Sigmoid colon (tissue), 7 donors: ENCODE results near the gene MAGEA12. TPM values are rescaled to one million over a fixed set of nuclear protein-coding genes. Genes with fewer than 3 reads are reported as not detected.
"Not testable (repeated sequence)": the region's sequence is repeated elsewhere in the genome, so short reads cannot be mapped to it uniquely, and the experiment has no call there.

Experiments used
- DNase-seq: peaks from one replicate; pipeline ENCODE4 v3.0.0-alpha.2; 2019
- H3K27ac ChIP-seq, 4 donors: fragments of 200-600 bp; sonication (generic); one replicate each; pipeline ENCODE4 v1.5.1; 2016 to 2019; ENCODE audit warnings: mild to moderate bottlenecking in 1 of 4
- H3K27me3 ChIP-seq, 3 donors: fragments of 200-600 bp; sonication (generic); one replicate each; pipeline ENCODE4 v1.5.1; 2019; ENCODE audit warnings: mild to moderate bottlenecking in 1 of 3
- H3K36me3 ChIP-seq, 4 donors: fragments of 200-600 bp; sonication (generic); one replicate each; pipeline ENCODE4 v1.5.1; 2016 to 2019
- H3K4me1 ChIP-seq, 4 donors: fragments of 200-600 bp; sonication (generic); one replicate each; pipeline ENCODE4 v1.5.1; 2017 to 2019
- H3K4me3 ChIP-seq, 4 donors: fragments of 200-600 bp; sonication (generic); one replicate each; pipeline ENCODE4 v1.5.1; 2017 to 2019; ENCODE audit warnings: mild to moderate bottlenecking in 2 of 4, moderate library complexity in 1 of 4
- H3K9me3 ChIP-seq, 4 donors: fragments of 200-600 bp in 3 of 4; sonication (generic) in 3 of 4; one replicate each; pipeline versions ENCODE4 v1.5.1 to v1.6.1; 2013 to 2019
- CTCF ChIP-seq, 4 experiments: fragments of 450-650 bp in 3 of 4; fragments of 200-600 bp in 1 of 4; IDR thresholded peaks; one replicate each; pipeline ENCODE4 v1.5.1; 2016 to 2019; ENCODE audit warnings: antibody characterized with exemption in 4 of 4, mild to moderate bottlenecking in 3 of 4, moderate library complexity in 2 of 4
- EP300 ChIP-seq, 4 donors: sonication (generic); formaldehyde crosslinking; IDR thresholded peaks; one replicate each; pipeline ENCODE4 v1.6.1; 2017; ENCODE audit warnings: antibody characterized with exemption in 4 of 4
- POLR2A ChIP-seq, 2 donors: fragments of 450-650 bp; IDR thresholded peaks; one replicate each; pipeline ENCODE4 v1.6.1; 2016; ENCODE audit warnings: antibody characterized with exemption in 2 of 2, mild to moderate bottlenecking in 2 of 2, moderate library complexity in 2 of 2
- POLR2AphosphoS5 ChIP-seq, 4 donors: sonication (generic); formaldehyde crosslinking; IDR thresholded peaks; one replicate each; pipeline ENCODE4 v1.6.1; 2017; ENCODE audit warnings: antibody characterized with exemption in 4 of 4
- WGBS, 2 donors: extraction: QIAGEN DNeasy Blood & Tissue Kit; methylation state at CpG; one replicate each; pipeline ENCODE4 v1.1.7; 2013; 5-methylcytosine and 5-hydroxymethylcytosine counted together
- intact Hi-C: fragments of 100-400 bp; cut with DNase I; formaldehyde crosslinking; loops from one replicate; pipeline ENCODE4 v1.15.1; 2023
- polyA plus RNA-seq, 3 donors: library from polyadenylated mRNA; stranded (reverse); fragments of 200-250 nt; gene quantifications; one replicate each; pipeline ENCODE4 v1.2.3, GENCODE V29; 2013
- total RNA-seq, 4 donors: library from RNA; depleted of rRNA; stranded (reverse); fragments of >200 nt; gene quantifications; one replicate each; pipeline ENCODE4 v1.1.0, GENCODE V29; 2016
- donor health status: healthy with polysubstance abuse.
- donor health status: Bipolar disorder and iron deficiency.
- donor health status: healthy.

MAGEA12 gene
- total and polyA plus RNA-seq, 7 donors = not detected

- WGBS, 2 donors = 62 to 74% methylated on average over 7 of the region's 7 CpGs
Measured at GRCh38 chrX:152725409-152725808, 8.1 kb upstream of the MAGEA12 start.

GRCh38 chrX:152734143-152734858, 744 bp downstream of the MAGEA12 start:
- 93% methylated on average over 22 of the region's 22 CpGs for WGBS, 2 donors
- H3K4me3 ChIP-seq, H3K9me3 ChIP-seq, H3K4me1 ChIP-seq, H3K36me3 ChIP-seq, intact Hi-C loops, H3K27ac ChIP-seq, DNase-seq, H3K27me3 ChIP-seq: not testable (repeated sequence)

More at GRCh38 chrX:152725409-152725808, 8.1 kb upstream of the MAGEA12 start:
- no peaks in the 10 kb centered on the region for H3K36me3 ChIP-seq
- no peak overlapping the region for H3K27ac ChIP-seq
- no peak for TF ChIP-seq CTCF (IDR thresholded peaks at IDR 0.05)
- no peak for DNase-seq
- no peaks in the 10 kb centered on the region for H3K4me1 ChIP-seq
- no peaks in the 10 kb centered on the region for H3K27me3 ChIP-seq
- H3K9me3 ChIP-seq = no peaks in the 10 kb centered on the region
- intact Hi-C loops = no loop called here
- H3K4me3 ChIP-seq = no peak overlapping the region

DNA sequence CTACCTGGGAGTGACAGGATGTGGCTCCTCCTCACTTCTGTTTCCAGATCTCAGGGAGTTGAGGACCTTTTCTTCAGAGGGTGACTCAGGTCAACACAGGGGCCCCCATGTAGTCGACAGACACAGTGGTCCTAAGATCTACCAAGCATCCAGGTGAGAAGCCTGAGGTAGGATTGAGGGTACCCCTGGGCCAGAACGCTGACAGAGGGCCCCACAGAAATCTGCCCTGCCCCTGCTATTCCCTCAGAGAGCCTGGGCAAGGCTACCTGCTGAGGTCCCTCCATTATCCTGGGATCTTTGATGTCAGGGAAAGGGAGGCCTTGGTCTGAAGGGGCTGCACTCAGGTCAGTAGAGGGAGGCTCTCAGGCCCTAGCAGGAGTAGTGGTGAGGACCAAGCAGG, 1.5 kb downstream of the MAGEA12 start:
- H3K36me3 ChIP-seq = no peaks in the 10 kb centered on the region
- no peak for TF ChIP-seq POLR2AphosphoS5 (IDR thresholded peaks at IDR 0.05)
- TF ChIP-seq EP300 (IDR thresholded peaks at IDR 0.05) = no peak
- TF ChIP-seq POLR2A (IDR thresholded peaks at IDR 0.05) = no peak
- TF ChIP-seq CTCF (IDR thresholded peaks at IDR 0.05) = no peak
- WGBS, 2 donors = 68 to 87% methylated on average over 2 of the region's 2 CpGs
- H3K4me3 ChIP-seq = no peak overlapping the region
- H3K27ac ChIP-seq = no peak overlapping the region
- DNase-seq = no peak
- no peaks in the 10 kb centered on the region for H3K27me3 ChIP-seq
- H3K9me3 ChIP-seq = no peaks in the 10 kb centered on the region
- intact Hi-C loops = no loop called here
- H3K4me1 ChIP-seq = no peaks in the 10 kb centered on the region

- no peak overlapping the region for H3K27ac ChIP-seq
- intact Hi-C loops = no loop called here
- 89 to 93% methylated on average over 12 of the region's 12 CpGs for WGBS, 2 donors
- no peaks in the 10 kb centered on the region for H3K36me3 ChIP-seq
- TF ChIP-seq EP300 (IDR thresholded peaks at IDR 0.05) = no peak
- no peak for DNase-seq
- H3K4me3 ChIP-seq = no peak overlapping the region
- no peaks in the 10 kb centered on the region for H3K4me1 ChIP-seq
- H3K27me3 ChIP-seq = no peaks in the 10 kb centered on the region
- no peaks in the 10 kb centered on the region for H3K9me3 ChIP-seq
Measured at GRCh38 chrX:152735860-152736511, 2.4 kb downstream of the MAGEA12 start.

DNA sequence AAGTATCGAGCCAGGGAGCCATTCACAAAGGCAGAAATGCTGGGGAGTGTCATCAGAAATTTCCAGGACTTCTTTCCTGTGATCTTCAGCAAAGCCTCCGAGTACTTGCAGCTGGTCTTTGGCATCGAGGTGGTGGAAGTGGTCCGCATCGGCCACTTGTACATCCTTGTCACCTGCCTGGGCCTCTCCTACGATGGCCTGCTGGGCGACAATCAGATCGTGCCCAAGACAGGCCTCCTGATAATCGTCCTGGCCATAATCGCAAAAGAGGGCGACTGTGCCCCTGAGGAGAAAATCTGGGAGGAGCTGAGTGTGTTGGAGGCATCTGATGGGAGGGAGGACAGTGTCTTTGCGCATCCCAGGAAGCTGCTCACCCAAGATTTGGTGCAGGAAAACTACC, 3.0 kb downstream of the MAGEA12 start:
- H3K4me3 ChIP-seq, intact Hi-C loops, H3K36me3 ChIP-seq, DNase-seq, H3K27ac ChIP-seq, H3K4me1 ChIP-seq, H3K9me3 ChIP-seq, H3K27me3 ChIP-seq: not testable (repeated sequence)
- WGBS, 2 donors = 85 to 88% methylated on average over 12 of the region's 12 CpGs

DNA sequence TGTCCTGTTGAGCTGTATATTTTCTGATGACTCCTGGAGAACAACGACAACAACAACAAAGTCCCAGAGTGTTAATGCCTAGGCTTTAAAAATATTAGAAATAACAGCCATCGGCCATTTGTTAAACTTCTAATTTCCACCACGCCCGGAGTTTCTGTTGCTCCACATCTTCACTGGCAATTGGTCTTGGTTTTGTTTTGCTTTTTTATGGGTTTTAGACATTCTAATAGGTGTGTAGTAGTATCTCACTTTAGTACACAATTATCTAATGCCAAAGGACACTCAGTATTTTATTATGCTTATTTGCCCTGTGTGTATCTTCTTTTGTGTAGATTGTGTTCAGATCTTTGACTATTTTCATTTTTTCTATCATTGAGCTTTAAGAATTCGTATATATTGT, 5.0 kb downstream of the MAGEA12 start:
- Histone ChIP-seq H3K27me3 (no peaks in the 10 kb centered on the region), H3K36me3 (no peaks in the 10 kb centered on the region), H3K4me3 (no peak overlapping the region), H3K4me1 (no peaks in the 10 kb centered on the region), H3K9me3 (no peaks in the 10 kb centered on the region), H3K27ac (no peak overlapping the region)
- TF ChIP-seq POLR2A (IDR thresholded peaks at IDR 0.05) = no peak
- no peak for TF ChIP-seq CTCF (IDR thresholded peaks at IDR 0.05)
- no peak for TF ChIP-seq EP300 (IDR thresholded peaks at IDR 0.05)
- no peak for TF ChIP-seq POLR2AphosphoS5 (IDR thresholded peaks at IDR 0.05)
- DNase-seq = no peak
- intact Hi-C loops = no loop called here
- 90 to 93% methylated on average over 5 of the region's 5 CpGs for WGBS, 2 donors

- H3K4me3 ChIP-seq, H3K36me3 ChIP-seq, H3K4me1 ChIP-seq, H3K27ac ChIP-seq, DNase-seq, intact Hi-C loops, H3K27me3 ChIP-seq, H3K9me3 ChIP-seq: not testable (repeated sequence)
- WGBS, 2 donors = no CpG with 5 or more reads among the region's 35 CpGs
Measured at GRCh38 chrX:152753686-152754650, 20.4 kb downstream of the MAGEA12 start, which contains the start of gene MAGEA2. Gene MAGEA2, minus strand, starts transcription at chrX:152753842. Its CDS starts 2,479 bp downstream, at chrX:152751363.

- H3K4me1 ChIP-seq, H3K36me3 ChIP-seq, H3K27ac ChIP-seq, H3K9me3 ChIP-seq, intact Hi-C loops, H3K27me3 ChIP-seq, H3K4me3 ChIP-seq, DNase-seq: not testable (repeated sequence)
- no CpG with 5 or more reads among the region's 5 CpGs for WGBS, 2 donors
Measured at GRCh38 chrX:152754871-152755270, 21.3 kb downstream of the MAGEA12 start.
